Cardiac muscle cell (in vitro differentiated cells and primary cell): ENCODE results near the gene MBD2. TPM values are rescaled to one million over a fixed set of nuclear protein-coding genes. Genes with fewer than 3 reads are reported as not detected.
"Not testable (repeated sequence)": the region's sequence is repeated elsewhere in the genome, so short reads cannot be mapped to it uniquely, and the experiment has no call there.

Experiments
- DNase-seq, 2 donors: peaks; one replicate each; pipeline versions ENCODE4 v3.0.0 to v3.0.0-alpha.2; 2010 to 2017; ENCODE audit warnings: low read depth in 1 of 2, low spot score in 1 of 2
- H3K27ac ChIP-seq: fragments of 200-600 bp; sonication (generic); 2 replicates; pipeline ENCODE4 v1.5.1; 2016
- H3K27me3 ChIP-seq: fragments of 200-600 bp; sonication (generic); 2 replicates; pipeline ENCODE4 v1.6.0; 2016; ENCODE audit warnings: control low read depth
- H3K36me3 ChIP-seq: fragments of 200-600 bp; sonication (generic); 2 replicates; pipeline ENCODE4 v1.5.1; 2016; ENCODE audit warnings: control low read depth
- H3K4me1 ChIP-seq: fragments of 200-600 bp; sonication (generic); 2 replicates; pipeline ENCODE4 v1.8.1; 2017; ENCODE audit warnings: low read depth, mild to moderate bottlenecking, mixed run types
- H3K4me3 ChIP-seq: fragments of 200-600 bp; sonication (generic); 2 replicates; pipeline ENCODE4 v1.5.1; 2016; ENCODE audit warnings: mild to moderate bottlenecking
- H3K9me3 ChIP-seq: fragments of 200-600 bp; sonication (generic); 2 replicates; pipeline ENCODE4 v1.5.1; 2017; ENCODE audit warnings: low read depth, mild to moderate bottlenecking, control low read depth
- CTCF ChIP-seq: IDR thresholded peaks from 2 replicates; pipeline ENCODE4 v1.5.1; 2012; ENCODE audit warnings: low read depth, mild to moderate bottlenecking, low read length
- polyA plus RNA-seq: library from polyadenylated mRNA; unstranded; fragments of >200 nt; fragmentation: Nextera tagmentation; extraction: Ambion mirVana; gene quantifications from 2 replicates; pipeline ENCODE4 v1.2.1, GENCODE V29; 2016
- total RNA-seq: library from RNA; depleted of rRNA; stranded (reverse); fragments of >200 nt; gene quantifications from 2 replicates; pipeline ENCODE4 v1.2.3, GENCODE V29; 2016

The MBD2 gene
- total and polyA plus RNA-seq, 2 experiments from 2014 or later = 27.5 to 40.0 TPM

GRCh38 chr18:54215069-54215468 lies 9.4 kb downstream of the MBD2 start:
- H3K9me3 ChIP-seq = no peaks in the 10 kb centered on the region
- TF ChIP-seq CTCF = no peak
- no peaks in the 10 kb centered on the region for H3K27me3 ChIP-seq
- H3K36me3 ChIP-seq = no peaks in the 10 kb centered on the region
- H3K4me3 ChIP-seq = no peak overlapping the region
- H3K27ac ChIP-seq = no peak overlapping the region
- DNase-seq = peak in 1 of 2 donors; percentile 60
- no peaks in the 10 kb centered on the region for H3K4me1 ChIP-seq

GRCh38 chr18:54210463-54210862 lies 14.0 kb downstream of the MBD2 start:
- Histone ChIP-seq H3K36me3 (no peaks in the 10 kb centered on the region), H3K4me3 (no peak overlapping the region), H3K27ac (no peak overlapping the region), H3K9me3 (no peaks in the 10 kb centered on the region), H3K27me3 (no peaks in the 10 kb centered on the region), H3K4me1 (peaks cover 13% of the 10 kb centered on the region)
- DNase-seq = no peak
- TF ChIP-seq CTCF = no peak

GRCh38 chr18:54209471-54210180 lies 14.8 kb downstream of the MBD2 start:
- no peak for TF ChIP-seq CTCF
- H3K27ac ChIP-seq = no peak overlapping the region
- no peaks in the 10 kb centered on the region for H3K27me3 ChIP-seq
- H3K4me3 ChIP-seq = no peak overlapping the region
- peak in 1 of 2 donors; percentile 23 for DNase-seq
- H3K36me3 ChIP-seq = no peaks in the 10 kb centered on the region
- H3K9me3 ChIP-seq = no peaks in the 10 kb centered on the region
- peaks cover 13% of the 10 kb centered on the region for H3K4me1 ChIP-seq

- H3K4me1 ChIP-seq = peaks cover 13% of the 10 kb centered on the region
- H3K27me3 ChIP-seq = no peaks in the 10 kb centered on the region
- H3K27ac ChIP-seq = no peak overlapping the region
- peaks cover 14% of the 10 kb centered on the region for H3K36me3 ChIP-seq
- TF ChIP-seq CTCF = no peak
- H3K4me3 ChIP-seq = no peak overlapping the region
- H3K9me3 ChIP-seq = no peaks in the 10 kb centered on the region
- peak in 1 of 2 donors; percentile 21 for DNase-seq
Measured at GRCh38 chr18:54206447-54206846, 18.0 kb downstream of the MBD2 start.

- H3K4me1 ChIP-seq = peaks cover 13% of the 10 kb centered on the region
- peak in 1 of 2 donors; percentile 30 for DNase-seq
- H3K9me3 ChIP-seq = no peaks in the 10 kb centered on the region
- H3K27ac ChIP-seq = no peak overlapping the region
- H3K27me3 ChIP-seq = no peaks in the 10 kb centered on the region
- H3K4me3 ChIP-seq = no peak overlapping the region
- no peak for TF ChIP-seq CTCF
- H3K36me3 ChIP-seq = peaks cover 19% of the 10 kb centered on the region
Measured at GRCh38 chr18:54205959-54206358, 18.5 kb downstream of the MBD2 start.

GRCh38 chr18:54205448-54205847 lies 19.0 kb downstream of the MBD2 start:
- peaks cover 19% of the 10 kb centered on the region for H3K36me3 ChIP-seq
- H3K27me3 ChIP-seq, H3K9me3 ChIP-seq, H3K27ac ChIP-seq, H3K4me3 ChIP-seq: not testable (repeated sequence)
- peaks cover 13% of the 10 kb centered on the region for H3K4me1 ChIP-seq
- peak in 1 of 2 donors; percentile 13 for DNase-seq
